ENCODE data around the gene MYH13. TPM values are rescaled to one million over a fixed set of nuclear protein-coding genes. Genes with fewer than 3 reads are reported as not detected.

The MYH13 gene
- total RNA-seq, 1 experiment from 2014 or later: not detected

DNA sequence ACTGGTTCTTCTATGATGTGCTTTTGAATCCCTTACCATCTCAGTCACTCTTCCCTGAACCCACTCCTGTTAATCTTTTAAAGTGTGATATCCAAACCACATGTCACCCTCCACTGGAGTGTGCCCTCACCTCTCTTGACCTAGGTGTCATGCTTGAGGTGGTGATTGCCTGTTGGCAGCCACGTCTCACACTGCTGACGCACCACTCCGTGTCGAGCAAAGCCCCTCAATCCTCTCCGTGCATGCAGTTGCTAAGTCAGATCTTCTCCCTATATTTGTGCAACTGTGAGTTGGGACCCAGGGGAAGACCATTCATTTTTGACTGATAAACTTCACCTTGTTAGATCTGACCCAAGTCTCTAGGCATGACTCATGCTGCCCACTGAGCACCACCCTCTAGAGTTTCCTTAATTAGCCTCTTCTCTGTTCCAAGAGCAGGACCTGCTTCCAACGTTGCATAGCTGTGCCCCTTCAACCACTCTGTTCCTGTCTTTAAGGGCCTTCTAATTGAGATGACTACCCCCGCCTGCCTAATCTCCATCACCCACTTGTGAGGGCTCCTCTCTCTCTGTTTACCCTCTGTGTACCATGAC is 2.7 kb downstream of the MYH13 start:
- H3K23me2 ChIP-seq (ENCODE audit: insufficient read length, low read depth, low read length, poor library complexity, severe bottlenecking): no peaks in the 10 kb centered on the region
- no peak overlapping the region for H3K9ac ChIP-seq (ENCODE audit: extremely low read depth, insufficient read length, low read length)
- no peaks in the 10 kb centered on the region for H4K20me1 ChIP-seq (ENCODE audit: control insufficient read depth, insufficient read depth, insufficient read length)
- TF ChIP-seq, protein P1, sequence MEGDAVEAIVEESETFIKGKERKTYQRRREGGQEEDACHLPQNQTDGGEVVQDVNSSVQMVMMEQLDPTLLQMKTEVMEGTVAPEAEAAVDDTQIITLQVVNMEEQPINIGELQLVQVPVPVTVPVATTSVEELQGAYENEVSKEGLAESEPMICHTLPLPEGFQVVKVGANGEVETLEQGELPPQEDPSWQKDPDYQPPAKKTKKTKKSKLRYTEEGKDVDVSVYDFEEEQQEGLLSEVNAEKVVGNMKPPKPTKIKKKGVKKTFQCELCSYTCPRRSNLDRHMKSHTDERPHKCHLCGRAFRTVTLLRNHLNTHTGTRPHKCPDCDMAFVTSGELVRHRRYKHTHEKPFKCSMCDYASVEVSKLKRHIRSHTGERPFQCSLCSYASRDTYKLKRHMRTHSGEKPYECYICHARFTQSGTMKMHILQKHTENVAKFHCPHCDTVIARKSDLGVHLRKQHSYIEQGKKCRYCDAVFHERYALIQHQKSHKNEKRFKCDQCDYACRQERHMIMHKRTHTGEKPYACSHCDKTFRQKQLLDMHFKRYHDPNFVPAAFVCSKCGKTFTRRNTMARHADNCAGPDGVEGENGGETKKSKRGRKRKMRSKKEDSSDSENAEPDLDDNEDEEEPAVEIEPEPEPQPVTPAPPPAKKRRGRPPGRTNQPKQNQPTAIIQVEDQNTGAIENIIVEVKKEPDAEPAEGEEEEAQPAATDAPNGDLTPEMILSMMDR (conservative IDR thresholded peaks at IDR 0.05): no peak
- no CpG with 5 or more reads among the region's 7 CpGs for WGBS (ENCODE audit: extremely low coverage, insufficient read length, low lambda C conversion rate)
- no peaks in the 10 kb centered on the region; the same call in 1 of the 2 replicates for H3K4me1 ChIP-seq (ENCODE audit: insufficient read depth, low read length)
- no peak overlapping the region for H3K27ac ChIP-seq (ENCODE audit: insufficient read length, low read depth, low read length)
- H3K4me2 ChIP-seq (ENCODE audit: insufficient read depth, insufficient read length, low read length): no peak overlapping the region
- no peak overlapping the region for H4K8ac ChIP-seq (replicated peaks; ENCODE audit: insufficient read length, low read depth, low read length)
- H3K9me3 Mint-ChIP-seq: no peaks in the 10 kb centered on the region
- no peaks in the 10 kb centered on the region for H3K79me2 ChIP-seq (ENCODE audit: insufficient read depth, low read length)
- H4K91ac ChIP-seq (ENCODE audit: insufficient read length, low read depth, low read length): no peak overlapping the region
- no peak overlapping the region for H3K4me3 Mint-ChIP-seq
- no peak overlapping the region for H3K4ac ChIP-seq (ENCODE audit: low read depth, low read length)
- H2BK12ac ChIP-seq (ENCODE audit: insufficient read length, low read depth, low read length): no peak overlapping the region
- H3T11ph ChIP-seq (ENCODE audit: low read length): no peak overlapping the region
- H3K27me3 Mint-ChIP-seq (ENCODE audit: low read depth): peaks cover 3% of the 10 kb centered on the region
- DNase-seq: no peak
- H3K18ac ChIP-seq (ENCODE audit: insufficient read length, low read depth, low read length): no peak overlapping the region
- H3K23ac ChIP-seq (ENCODE audit: insufficient read length, low read depth, low read length): no peak overlapping the region
- no peaks in the 10 kb centered on the region for H3K27me3 ChIP-seq (ENCODE audit: insufficient read depth, low read length)
- H3K36me3 Mint-ChIP-seq (ENCODE audit: insufficient read depth in 1 of 3, low read depth in 3 of 3): no peaks in the 10 kb centered on the region
- H2AK5ac ChIP-seq (ENCODE audit: insufficient read length, low read length): no peak overlapping the region
- H3K14ac ChIP-seq (ENCODE audit: insufficient read depth, low read length): no peak overlapping the region
- no peak overlapping the region for H4K5ac ChIP-seq (ENCODE audit: insufficient read length, low read depth, low read length)
- no peak overlapping the region for H2AFZ ChIP-seq (ENCODE audit: low read length)
- H2BK15ac ChIP-seq (ENCODE audit: low read depth, low read length): no peak overlapping the region
- no peak overlapping the region for H2BK20ac ChIP-seq (ENCODE audit: low read depth, low read length, poor library complexity, severe bottlenecking)
- no peaks in the 10 kb centered on the region for H3K9me3 ChIP-seq (ENCODE audit: control insufficient read depth, low read depth, low read length)
- H2BK5ac ChIP-seq (ENCODE audit: insufficient read length, low read length): no peak overlapping the region
- H3K4me1 Mint-ChIP-seq: peaks cover 4 to 9% of the 10 kb centered on the region in 2 experiments; a peak in 3 of 4 replicates
- no peak overlapping the region for H3K27ac Mint-ChIP-seq
- no peaks in the 10 kb centered on the region for H3K79me1 ChIP-seq (ENCODE audit: insufficient read depth, low read depth, low read length, poor library complexity, severe bottlenecking)
- H3K56ac ChIP-seq (ENCODE audit: insufficient read length, low read depth, low read length): no peak overlapping the region
- H2BK120ac ChIP-seq (ENCODE audit: low read depth, low read length, poor library complexity, severe bottlenecking): no peak overlapping the region
